K562 (cell line): ENCODE data around the gene TOP3A. TPM values are rescaled to one million over a fixed set of nuclear protein-coding genes. Genes with fewer than 3 reads are reported as not detected.

Source experiments
- GATAD2B ChIP-seq: fragments of 450-650 bp; IDR thresholded peaks from 2 replicates; pipeline ENCODE4 v1.6.1; 2017; ENCODE audit warnings: mild to moderate bottlenecking, borderline replicate concordance
- NONO ChIP-seq, 2 experiments: fragments of 200-400 bp in 1 of 2; fragments of 450-650 bp in 1 of 2; formaldehyde crosslinking in 1 of 2; IDR thresholded peaks; 2 replicates each; pipeline ENCODE4 v1.6.1; 2017; ENCODE audit warnings: low read depth in 2 of 2, mild to moderate bottlenecking in 2 of 2, moderate library complexity in 2 of 2, low read length in 1 of 2
- SAP30 ChIP-seq: fragments of 200-600 bp; sonication (generic); IDR thresholded peaks from 2 replicates; pipeline ENCODE4 v1.6.1; 2012; ENCODE audit warnings: borderline replicate concordance, low read depth, mild to moderate bottlenecking, moderate library complexity, low read length, control low read depth, inconsistent platforms; ENCODE audit not compliant: insufficient read depth, poor library complexity, severe bottlenecking
- SIN3B ChIP-seq: fragments of 450-650 bp; IDR thresholded peaks from 2 replicates; pipeline ENCODE4 v1.6.1; 2017; ENCODE audit warnings: low read depth, mild to moderate bottlenecking, moderate library complexity
- TEAD4 ChIP-seq, 2 experiments: sonication (generic) in 1 of 2; formaldehyde crosslinking in 1 of 2; IDR thresholded peaks; 2 replicates each; pipeline versions ENCODE4 v1.6.1 to v1.8.0; 2012 to 2022; ENCODE audit warnings: borderline replicate concordance in 1 of 2, inconsistent platforms in 1 of 2, low read length in 1 of 2, mild to moderate bottlenecking in 1 of 2, missing genetic modification reagents in 1 of 2
- ZFX ChIP-seq: sonication (generic); formaldehyde crosslinking; IDR thresholded peaks from 2 replicates; pipeline ENCODE4 v1.8.0; 2022; ENCODE audit warnings: mild to moderate bottlenecking, missing genetic modification reagents, moderate library complexity
- polyA plus RNA-seq, 8 experiments: library from polyadenylated mRNA; depleted of rRNA in 4 of 8; stranded (reverse) in 5 of 8; unstranded in 3 of 8; fragments of >200 nt; fragmentation: Nextera tagmentation in 2 of 8; fragmentation: Illumina TruSeq in 1 of 8; extraction: Ambion mirVana in 2 of 8; extraction: Trizol in 1 of 8; gene quantifications; 2 replicates each; pipeline versions ENCODE4 v1.2.1 to v1.2.3, GENCODE V29; 2011 to 2014; ENCODE audit warnings: inconsistent platforms in 1 of 8, missing spikeins in 1 of 8
- total RNA-seq, 7 experiments: library from RNA; depleted of rRNA in 6 of 7; stranded (reverse); fragments of >200 nt in 6 of 7; fragmentation: Illumina TruSeq in 2 of 7; extraction: Trizol in 2 of 7; gene quantifications; 2 replicates each; pipeline versions ENCODE4 v1.2.1 to v1.2.3, GENCODE V29; 2011 to 2021; ENCODE audit warnings: low replicate concordance in 1 of 7
- TF ChIP-seq, protein P1 (sequence below), 3 experiments: fragments of 200-800 bp in 1 of 3; fragments of 250-450 bp in 1 of 3; fragments of 450-650 bp in 1 of 3; sonication (Bioruptor Pico) in 1 of 3; sonication (Bioruptor generic) in 1 of 3; formaldehyde crosslinking in 1 of 3; IDR thresholded peaks; 2 replicates each; pipeline versions ENCODE4 v1.6.1 to v1.8.0; 2016 to 2022; ENCODE audit warnings: mild to moderate bottlenecking in 2 of 3, missing genetic modification characterization in 2 of 3, missing compliant biosample characterization in 1 of 3, moderate library complexity in 1 of 3
- TF ChIP-seq, protein P2 (sequence below): fragments of 450-650 bp; IDR thresholded peaks from 2 replicates; pipeline ENCODE4 v1.6.1; 2017; ENCODE audit warnings: antibody characterized with exemption, mild to moderate bottlenecking

The TOP3A gene
- total and polyA plus RNA-seq, 9 of the 15 experiments (the other 6 are each of a cell fraction or from before 2014, with no cell fraction given) = 5.2 to 49.7 (median 24.7) TPM

DNA sequence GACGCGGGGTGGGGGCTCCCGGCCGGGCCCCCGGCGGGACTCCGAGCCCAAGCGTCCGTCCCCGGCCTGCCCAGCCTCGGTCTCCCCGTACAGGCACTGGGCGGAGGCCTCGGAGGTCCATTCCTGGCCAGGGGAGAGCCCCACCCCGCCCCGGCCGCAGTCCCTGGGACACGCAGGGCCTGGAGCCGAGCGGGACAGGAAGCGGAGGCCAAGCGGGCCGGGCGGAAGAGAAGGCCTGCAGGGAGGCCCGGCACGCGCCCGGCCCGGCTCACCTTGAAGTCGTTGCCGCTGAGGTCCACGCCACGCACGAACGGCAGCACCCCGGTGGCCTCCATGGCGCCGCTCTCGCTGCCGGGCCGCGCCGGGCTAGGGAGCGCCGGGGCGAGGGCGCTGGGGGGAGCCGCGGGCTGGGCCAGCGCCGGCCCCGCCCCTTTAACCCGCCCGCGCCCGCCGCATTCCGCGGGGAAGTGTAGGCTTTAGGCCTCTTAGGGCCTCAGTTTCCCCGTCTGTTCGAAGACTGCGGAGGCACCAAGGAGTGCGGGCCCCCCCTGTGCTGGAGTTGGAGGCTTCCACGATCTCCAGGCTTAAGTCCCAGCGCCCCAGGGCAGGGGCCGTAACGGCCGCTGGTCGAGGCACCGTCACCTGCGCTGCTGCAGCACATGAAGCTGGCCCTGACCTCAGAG lies 56.3 kb downstream of the TOP3A start, which contains the start of gene FLII (continued):
- TF ChIP-seq SAP30 (peak; percentile 58), ZFX (CRISPR knock-in tag) (peak; percentile 87), GATAD2B (peak; percentile 82), NONO (IDR thresholded peaks at IDR 0.05; ENCODE audit: low read depth in 2 of 2, low read length in 1 of 2) (0 out of 4 replicates have a peak, but pooled peaks of 1 of the 2 experiments have one; percentile 46), TEAD4 (IDR thresholded peaks at IDR 0.05; ENCODE audit: low read length) (0 out of 2 replicates have a peak, but pooled peaks have one; percentile 21), TEAD4 (CRISPR knock-in tag; IDR thresholded peaks at IDR 0.05; ENCODE audit: borderline replicate concordance) (no peak), SIN3B (0 out of 2 replicates have a peak, but pooled peaks have one; percentile 46)
- TF ChIP-seq, protein P1, sequence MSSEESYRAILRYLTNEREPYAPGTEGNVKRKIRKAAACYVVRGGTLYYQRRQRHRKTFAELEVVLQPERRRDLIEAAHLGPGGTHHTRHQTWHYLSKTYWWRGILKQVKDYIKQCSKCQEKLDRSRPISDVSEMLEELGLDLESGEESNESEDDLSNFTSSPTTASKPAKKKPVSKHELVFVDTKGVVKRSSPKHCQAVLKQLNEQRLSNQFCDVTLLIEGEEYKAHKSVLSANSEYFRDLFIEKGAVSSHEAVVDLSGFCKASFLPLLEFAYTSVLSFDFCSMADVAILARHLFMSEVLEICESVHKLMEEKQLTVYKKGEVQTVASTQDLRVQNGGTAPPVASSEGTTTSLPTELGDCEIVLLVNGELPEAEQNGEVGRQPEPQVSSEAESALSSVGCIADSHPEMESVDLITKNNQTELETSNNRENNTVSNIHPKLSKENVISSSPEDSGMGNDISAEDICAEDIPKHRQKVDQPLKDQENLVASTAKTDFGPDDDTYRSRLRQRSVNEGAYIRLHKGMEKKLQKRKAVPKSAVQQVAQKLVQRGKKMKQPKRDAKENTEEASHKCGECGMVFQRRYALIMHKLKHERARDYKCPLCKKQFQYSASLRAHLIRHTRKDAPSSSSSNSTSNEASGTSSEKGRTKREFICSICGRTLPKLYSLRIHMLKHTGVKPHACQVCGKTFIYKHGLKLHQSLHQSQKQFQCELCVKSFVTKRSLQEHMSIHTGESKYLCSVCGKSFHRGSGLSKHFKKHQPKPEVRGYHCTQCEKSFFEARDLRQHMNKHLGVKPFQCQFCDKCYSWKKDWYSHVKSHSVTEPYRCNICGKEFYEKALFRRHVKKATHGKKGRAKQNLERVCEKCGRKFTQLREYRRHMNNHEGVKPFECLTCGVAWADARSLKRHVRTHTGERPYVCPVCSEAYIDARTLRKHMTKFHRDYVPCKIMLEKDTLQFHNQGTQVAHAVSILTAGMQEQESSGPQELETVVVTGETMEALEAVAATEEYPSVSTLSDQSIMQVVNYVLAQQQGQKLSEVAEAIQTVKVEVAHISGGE (CRISPR knock-in tag; IDR thresholded peaks at IDR 0.05) = 0 out of 6 replicates have a peak, but pooled peaks of 1 of the 3 experiments have one; percentile 17
- TF ChIP-seq, protein P2, sequence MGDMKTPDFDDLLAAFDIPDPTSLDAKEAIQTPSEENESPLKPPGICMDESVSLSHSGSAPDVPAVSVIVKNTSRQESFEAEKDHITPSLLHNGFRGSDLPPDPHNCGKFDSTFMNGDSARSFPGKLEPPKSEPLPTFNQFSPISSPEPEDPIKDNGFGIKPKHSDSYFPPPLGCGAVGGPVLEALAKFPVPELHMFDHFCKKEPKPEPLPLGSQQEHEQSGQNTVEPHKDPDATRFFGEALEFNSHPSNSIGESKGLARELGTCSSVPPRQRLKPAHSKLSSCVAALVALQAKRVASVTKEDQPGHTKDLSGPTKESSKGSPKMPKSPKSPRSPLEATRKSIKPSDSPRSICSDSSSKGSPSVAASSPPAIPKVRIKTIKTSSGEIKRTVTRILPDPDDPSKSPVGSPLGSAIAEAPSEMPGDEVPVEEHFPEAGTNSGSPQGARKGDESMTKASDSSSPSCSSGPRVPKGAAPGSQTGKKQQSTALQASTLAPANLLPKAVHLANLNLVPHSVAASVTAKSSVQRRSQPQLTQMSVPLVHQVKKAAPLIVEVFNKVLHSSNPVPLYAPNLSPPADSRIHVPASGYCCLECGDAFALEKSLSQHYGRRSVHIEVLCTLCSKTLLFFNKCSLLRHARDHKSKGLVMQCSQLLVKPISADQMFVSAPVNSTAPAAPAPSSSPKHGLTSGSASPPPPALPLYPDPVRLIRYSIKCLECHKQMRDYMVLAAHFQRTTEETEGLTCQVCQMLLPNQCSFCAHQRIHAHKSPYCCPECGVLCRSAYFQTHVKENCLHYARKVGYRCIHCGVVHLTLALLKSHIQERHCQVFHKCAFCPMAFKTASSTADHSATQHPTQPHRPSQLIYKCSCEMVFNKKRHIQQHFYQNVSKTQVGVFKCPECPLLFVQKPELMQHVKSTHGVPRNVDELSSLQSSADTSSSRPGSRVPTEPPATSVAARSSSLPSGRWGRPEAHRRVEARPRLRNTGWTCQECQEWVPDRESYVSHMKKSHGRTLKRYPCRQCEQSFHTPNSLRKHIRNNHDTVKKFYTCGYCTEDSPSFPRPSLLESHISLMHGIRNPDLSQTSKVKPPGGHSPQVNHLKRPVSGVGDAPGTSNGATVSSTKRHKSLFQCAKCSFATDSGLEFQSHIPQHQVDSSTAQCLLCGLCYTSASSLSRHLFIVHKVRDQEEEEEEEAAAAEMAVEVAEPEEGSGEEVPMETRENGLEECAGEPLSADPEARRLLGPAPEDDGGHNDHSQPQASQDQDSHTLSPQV = peak; percentile 78
